HCT116 (cell line): ENCODE results near the gene LACTB. TPM values are rescaled to one million over a fixed set of nuclear protein-coding genes. Genes with fewer than 3 reads are reported as not detected.

Experiments used
- ATAC-seq: fragments of 200-7000 bp; cut with Tn5 transposase; 2 replicates; pipeline ENCODE4 v1.9.1; 2020; ENCODE audit warnings: mild to moderate bottlenecking, moderate library complexity
- BruUV-seq: library from RNA; stranded (reverse); fragments of 400-500 nt; replicated peaks from 2 replicates; lab custom pipeline; 2021; lab: Mats Ljungman, UMichigan
- CTCF ChIA-PET: fragments of 300-600 bp; sonication (Branson Sonifier 250); formaldehyde crosslinking; loops from one replicate; lab custom pipeline; 2021; ENCODE audit warnings: antibody characterized with exemption; lab: Charles Lee
- POLR2A ChIA-PET: fragments of 300-600, 350-600 bp; sonication (Branson Sonifier 250); formaldehyde crosslinking; loops from one replicate; lab custom pipeline; 2021; ENCODE audit warnings: antibody characterized with exemption; lab: Charles Lee
- RAD21 ChIA-PET, 2 experiments: fragments of 300-600 bp; sonication (Branson Sonifier 250); formaldehyde crosslinking; loops; one replicate each; lab custom pipeline; 2023; ENCODE audit warnings: low total read pairs in 2 of 2; ENCODE audit not compliant: uncharacterized antibody in 2 of 2, unreplicated experiment in 2 of 2, low non-redundant PET in 1 of 2; lab: Charles Lee
- DNase-seq: peaks from one replicate; pipeline ENCODE4 v3.0.0-alpha.2; 2010; ENCODE audit warnings: low read depth, low spot score
- H2AFZ ChIP-seq: fragments of 200-600 bp; shearing (Covaris generic), sonication (generic); 2 replicates; pipeline ENCODE4 v1.6.1; 2017; ENCODE audit warnings: low read depth, mixed run types, mixed read lengths, antibody characterized with exemption, low read length; ENCODE audit not compliant: poor library complexity, severe bottlenecking
- H3K27ac ChIP-seq: 2 replicates; pipeline ENCODE4 v1.5.1; 2012; ENCODE audit warnings: low read depth, low read length
- H3K27me3 ChIP-seq: fragments of 200-600 bp; sonication (generic); 2 replicates; pipeline ENCODE4 v1.6.1; 2016; ENCODE audit warnings: mixed run types, low read length, mixed read lengths; ENCODE audit not compliant: insufficient read depth
- H3K36me3 ChIP-seq, 2 experiments: fragments of 200-500 bp in 1 of 2; fragments of 200-600 bp in 1 of 2; sonication (Bioruptor generic) in 1 of 2; sonication (generic) in 1 of 2; 2 replicates each; pipeline versions ENCODE4 v1.5.1 to v1.6.1; 2014 to 2016; ENCODE audit warnings: low read length in 2 of 2, inconsistent platforms in 1 of 2, mixed read lengths in 1 of 2, mixed run types in 1 of 2; ENCODE audit not compliant: insufficient read depth in 2 of 2, control insufficient read depth in 1 of 2
- H3K4me1 ChIP-seq, 2 experiments: fragments of 200-600 bp in 1 of 2; sonication (generic) in 1 of 2; 2 replicates each; pipeline versions ENCODE4 v1.5.1 to v1.6.1; 2012 to 2017; ENCODE audit warnings: low read length in 2 of 2, inconsistent platforms in 1 of 2, mild to moderate bottlenecking in 1 of 2, mixed read lengths in 1 of 2, mixed run types in 1 of 2, moderate library complexity in 1 of 2; ENCODE audit not compliant: insufficient read depth in 2 of 2, control insufficient read depth in 1 of 2
- H3K4me2 ChIP-seq: fragments of 200-600 bp; sonication (generic); 2 replicates; pipeline ENCODE4 v1.6.1; 2017; ENCODE audit warnings: mixed run types, low read length, mixed read lengths
- H3K4me3 ChIP-seq, 2 experiments: fragments of 200-600 bp in 1 of 2; sonication (generic) in 1 of 2; replicated peaks in 1 of 2; 2 replicates each; pipeline ENCODE4 v1.5.1; 2011 to 2016; ENCODE audit warnings: low read length in 2 of 2, control low read depth in 1 of 2, low read depth in 1 of 2, mild to moderate bottlenecking in 1 of 2, mixed read lengths in 1 of 2, mixed run types in 1 of 2
- H3K79me2 ChIP-seq: fragments of 200-600 bp; sonication (generic); 2 replicates; pipeline ENCODE4 v1.6.1; 2017; ENCODE audit warnings: mild to moderate bottlenecking, mixed run types, low read length, moderate library complexity, mixed read lengths; ENCODE audit not compliant: insufficient read depth
- H3K9ac ChIP-seq: fragments of 200-600 bp; sonication (generic); 2 replicates; pipeline ENCODE4 v1.6.1; 2016; ENCODE audit warnings: low read length, mixed read lengths
- H3K9me2 ChIP-seq: fragments of 200-600 bp; sonication (generic), shearing (Covaris generic); 2 replicates; pipeline ENCODE4 v1.6.1; 2017; ENCODE audit warnings: mixed run types, mild to moderate bottlenecking, moderate library complexity; ENCODE audit not compliant: insufficient read depth
- H3K9me3 ChIP-seq, 2 experiments: fragments of 200-500 bp in 1 of 2; fragments of 200-600 bp in 1 of 2; sonication (Bioruptor generic) in 1 of 2; sonication (generic) in 1 of 2; 2 replicates each; pipeline ENCODE4 v1.6.1; 2014 to 2017; ENCODE audit warnings: low read length in 2 of 2, mixed read lengths in 2 of 2, inconsistent platforms in 1 of 2, low read depth in 1 of 2, mild to moderate bottlenecking in 1 of 2, mixed run types in 1 of 2, moderate library complexity in 1 of 2; ENCODE audit not compliant: control insufficient read depth in 1 of 2, insufficient read depth in 1 of 2
- H4K20me1 ChIP-seq: fragments of 200-600 bp; sonication (generic), shearing (Covaris generic); 2 replicates; pipeline ENCODE4 v1.6.1; 2017; ENCODE audit warnings: mixed run types, mild to moderate bottlenecking, moderate library complexity; ENCODE audit not compliant: insufficient read depth
- CBX3 ChIP-seq: IDR thresholded peaks from 2 replicates; pipeline ENCODE4 v1.6.1; 2012; ENCODE audit warnings: low read depth
- CEBPB ChIP-seq: IDR thresholded peaks from 2 replicates; pipeline ENCODE4 v1.6.1; 2012; ENCODE audit warnings: low read depth
- EGR1 ChIP-seq: IDR thresholded peaks from 2 replicates; pipeline ENCODE4 v1.6.1; 2012; ENCODE audit warnings: low read depth
- ELF1 ChIP-seq: IDR thresholded peaks from 2 replicates; pipeline ENCODE4 v1.6.1; 2012; ENCODE audit warnings: low read depth, borderline replicate concordance
- EZH2 ChIP-seq: fragments of 200-600 bp; sonication (generic); IDR thresholded peaks from 2 replicates; pipeline ENCODE4 v1.6.1; 2017; ENCODE audit warnings: antibody characterized with exemption, mixed run types
- EZH2phosphoT487 ChIP-seq: fragments of 200-600 bp; IDR thresholded peaks from 2 replicates; pipeline ENCODE4 v1.6.1; 2018; ENCODE audit warnings: antibody characterized with exemption, borderline replicate concordance
- FOSL1 ChIP-seq: IDR thresholded peaks from 2 replicates; pipeline ENCODE4 v1.6.1; 2012; ENCODE audit warnings: low read depth
- JUND ChIP-seq: IDR thresholded peaks from 2 replicates; pipeline ENCODE4 v1.6.1; 2012
- POLR2AphosphoS5 ChIP-seq: IDR thresholded peaks from 2 replicates; pipeline ENCODE4 v1.6.1; 2011; ENCODE audit warnings: mild to moderate bottlenecking, low read depth, low read length, moderate library complexity
- SIN3A ChIP-seq: IDR thresholded peaks from 2 replicates; pipeline ENCODE4 v1.6.1; 2012; ENCODE audit warnings: low read depth
- SP1 ChIP-seq: IDR thresholded peaks from 2 replicates; pipeline ENCODE4 v1.6.1; 2012; ENCODE audit warnings: low read depth
- TCF7L2 ChIP-seq: IDR thresholded peaks from 2 replicates; pipeline ENCODE4 v1.7.0; 2011; ENCODE audit warnings: borderline replicate concordance, inconsistent platforms; ENCODE audit not compliant: insufficient read depth, insufficient read length; ENCODE audit errors: extremely low read depth
- YY1 ChIP-seq: IDR thresholded peaks from 2 replicates; pipeline ENCODE4 v1.6.1; 2011; ENCODE audit warnings: low read length, low read depth, moderate library complexity, mild to moderate bottlenecking; ENCODE audit not compliant: insufficient replicate concordance; ENCODE audit errors: extremely low read depth
- ZFX ChIP-seq: fragments of 450-650 bp; IDR thresholded peaks from 2 replicates; pipeline ENCODE4 v1.6.1; 2017
- ZNF274 ChIP-seq: fragments of 200-500 bp; sonication (Bioruptor generic); IDR thresholded peaks from 2 replicates; pipeline ENCODE4 v1.6.1; 2014; ENCODE audit warnings: mild to moderate bottlenecking, low read depth, low read length, inconsistent platforms
- intact Hi-C: fragments of 100-400 bp; cut with micrococcal nuclease; formaldehyde crosslinking; loops from 2 replicates; pipeline ENCODE4 v1.10.0; 2022
- total RNA-seq: library from RNA; stranded (reverse); gene quantifications from one replicate; pipeline ENCODE4 v1.2.1, GENCODE V29; 2021; ENCODE audit not compliant: unreplicated experiment
- TF ChIP-seq, protein P1 (sequence below): IDR thresholded peaks from 2 replicates; pipeline ENCODE4 v1.6.1; 2012
- TF ChIP-seq, protein P2 (sequence below): IDR thresholded peaks from 2 replicates; pipeline ENCODE4 v1.6.1; 2012
- TF ChIP-seq, protein P3 (sequence below): IDR thresholded peaks from 2 replicates; pipeline ENCODE4 v1.6.1; 2012; ENCODE audit warnings: low read depth
- TF ChIP-seq, protein P4 (sequence below), 3 experiments: fragments of 200-600 bp in 1 of 3; sonication (generic) in 1 of 3; IDR thresholded peaks in 2 of 3; conservative IDR thresholded peaks in 1 of 3; 2 replicates each; pipeline ENCODE4 v1.5.1; 2012 to 2017; ENCODE audit warnings: low read depth in 2 of 3, low read length in 2 of 3, antibody characterized with exemption in 1 of 3, borderline replicate concordance in 1 of 3, control low read depth in 1 of 3, mild to moderate bottlenecking in 1 of 3, mixed read lengths in 1 of 3, mixed run types in 1 of 3, moderate library complexity in 1 of 3; ENCODE audit not compliant: insufficient read depth in 1 of 3

The LACTB gene
- total RNA-seq, 1 experiment from 2014 or later = 7.6 TPM

DNA sequence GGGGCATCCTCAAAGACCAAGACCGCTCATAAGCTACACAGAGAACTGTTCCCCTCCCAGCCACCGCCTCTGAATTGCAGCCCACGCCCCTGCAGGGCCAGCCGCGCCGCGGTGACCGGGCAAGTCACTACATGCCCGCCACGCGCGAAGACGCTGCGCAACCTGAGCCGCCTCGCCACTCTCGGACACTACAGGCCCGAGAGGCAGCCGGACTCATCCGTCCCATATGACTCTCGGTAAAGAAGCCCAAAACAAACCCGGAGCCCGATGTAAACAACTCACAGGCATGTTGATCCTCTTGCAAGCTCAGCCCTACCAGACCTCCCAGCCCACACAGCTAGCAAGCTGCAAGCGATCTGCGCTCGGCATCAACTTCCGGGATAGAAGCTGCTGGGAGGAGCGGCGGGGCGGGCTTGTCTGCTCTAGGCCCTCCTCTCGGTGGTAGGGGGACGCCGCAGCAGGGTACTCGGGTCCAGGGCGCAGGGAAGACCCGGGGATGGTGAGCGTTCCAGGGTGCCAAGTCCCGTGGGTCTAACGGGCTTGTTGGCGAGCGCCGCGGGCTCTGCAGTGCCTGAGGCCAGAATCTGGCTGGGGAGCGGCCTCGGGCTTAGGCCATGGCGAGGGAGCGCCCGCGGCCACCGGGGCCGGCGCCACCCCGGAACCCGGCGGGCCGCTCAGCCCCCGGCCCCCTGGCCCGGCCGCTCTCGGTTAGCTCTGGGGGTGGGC is 35.6 kb downstream of the LACTB start, which contains the start of gene RPS27L:
Gene RPS27L (minus strand): TSS at position 360 of the 726 bp plus-strand sequence. CDS start 72 bp downstream, at position 288.
- Histone ChIP-seq H3K79me2 (peaks cover 18% of the 10 kb centered on the region), H2AFZ (peak within 1 kb of the TSS; percentile 46), H3K9me3 (no peaks in the 10 kb centered on the region), H3K9ac (peak within 1 kb of the TSS; percentile 69), H4K20me1 (no peaks in the 10 kb centered on the region), H3K27me3 (no peaks in the 10 kb centered on the region), H3K9me2 (no peaks in the 10 kb centered on the region), H3K4me1 (peaks cover 9 to 13% of the 10 kb centered on the region in 2 experiments; a peak in 3 of 4 replicates), H3K27ac (peak within 1 kb of the TSS; percentile 92), H3K36me3 (peaks cover 11 to 14% of the 10 kb centered on the region in 2 experiments; a peak in 2 of 4 replicates), H3K4me2 (peak within 1 kb of the TSS; percentile 84), H3K4me3 (peak within 1 kb of the TSS; percentile 82 to 89)
- ChIA-PET RAD21 (interaction anchor here in 1 of 2 experiments (1.0 kb wide), 1 partner anchor 245 kb away, joined by 3 read pairs; no protein-coding TSS in a partner anchor), POLR2A (interaction anchor here (0.6 to 1.4 kb wide), 5 partner anchors 10 to 937 kb away, joined by 3 to 4 read pairs (median 3); partner anchors contain the start of gene RAB8B), CTCF (no interaction called here)
- ATAC-seq (peak; percentile 96), DNase-seq (peak; percentile 78)
- intact Hi-C loops = loop anchor here (10.0 kb wide), 1 partner anchor 118 kb away; the partner anchor contains the start of gene APH1B
- no TSS peak for BruUV-seq
- TF ChIP-seq SP1 = peak; percentile 49
- peak; percentile 99 for TF ChIP-seq POLR2AphosphoS5
- no peak for TF ChIP-seq EZH2
- TF ChIP-seq FOSL1 = no peak
- TF ChIP-seq ZFX = peak; percentile 87
- TF ChIP-seq, protein P1, sequence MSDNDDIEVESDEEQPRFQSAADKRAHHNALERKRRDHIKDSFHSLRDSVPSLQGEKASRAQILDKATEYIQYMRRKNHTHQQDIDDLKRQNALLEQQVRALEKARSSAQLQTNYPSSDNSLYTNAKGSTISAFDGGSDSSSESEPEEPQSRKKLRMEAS = peak; percentile 82
- TF ChIP-seq CEBPB = no peak
- TF ChIP-seq, protein P2, sequence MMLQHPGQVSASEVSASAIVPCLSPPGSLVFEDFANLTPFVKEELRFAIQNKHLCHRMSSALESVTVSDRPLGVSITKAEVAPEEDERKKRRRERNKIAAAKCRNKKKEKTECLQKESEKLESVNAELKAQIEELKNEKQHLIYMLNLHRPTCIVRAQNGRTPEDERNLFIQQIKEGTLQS = no peak
- peak; percentile 57; the same call in 1 of the 2 replicates for TF ChIP-seq CBX3
- TF ChIP-seq, protein P3, sequence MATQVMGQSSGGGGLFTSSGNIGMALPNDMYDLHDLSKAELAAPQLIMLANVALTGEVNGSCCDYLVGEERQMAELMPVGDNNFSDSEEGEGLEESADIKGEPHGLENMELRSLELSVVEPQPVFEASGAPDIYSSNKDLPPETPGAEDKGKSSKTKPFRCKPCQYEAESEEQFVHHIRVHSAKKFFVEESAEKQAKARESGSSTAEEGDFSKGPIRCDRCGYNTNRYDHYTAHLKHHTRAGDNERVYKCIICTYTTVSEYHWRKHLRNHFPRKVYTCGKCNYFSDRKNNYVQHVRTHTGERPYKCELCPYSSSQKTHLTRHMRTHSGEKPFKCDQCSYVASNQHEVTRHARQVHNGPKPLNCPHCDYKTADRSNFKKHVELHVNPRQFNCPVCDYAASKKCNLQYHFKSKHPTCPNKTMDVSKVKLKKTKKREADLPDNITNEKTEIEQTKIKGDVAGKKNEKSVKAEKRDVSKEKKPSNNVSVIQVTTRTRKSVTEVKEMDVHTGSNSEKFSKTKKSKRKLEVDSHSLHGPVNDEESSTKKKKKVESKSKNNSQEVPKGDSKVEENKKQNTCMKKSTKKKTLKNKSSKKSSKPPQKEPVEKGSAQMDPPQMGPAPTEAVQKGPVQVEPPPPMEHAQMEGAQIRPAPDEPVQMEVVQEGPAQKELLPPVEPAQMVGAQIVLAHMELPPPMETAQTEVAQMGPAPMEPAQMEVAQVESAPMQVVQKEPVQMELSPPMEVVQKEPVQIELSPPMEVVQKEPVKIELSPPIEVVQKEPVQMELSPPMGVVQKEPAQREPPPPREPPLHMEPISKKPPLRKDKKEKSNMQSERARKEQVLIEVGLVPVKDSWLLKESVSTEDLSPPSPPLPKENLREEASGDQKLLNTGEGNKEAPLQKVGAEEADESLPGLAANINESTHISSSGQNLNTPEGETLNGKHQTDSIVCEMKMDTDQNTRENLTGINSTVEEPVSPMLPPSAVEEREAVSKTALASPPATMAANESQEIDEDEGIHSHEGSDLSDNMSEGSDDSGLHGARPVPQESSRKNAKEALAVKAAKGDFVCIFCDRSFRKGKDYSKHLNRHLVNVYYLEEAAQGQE = no peak
- TF ChIP-seq EGR1 = peak; percentile 26; the same call in 1 of the 2 replicates
- peak; percentile 90 for TF ChIP-seq SIN3A
- peak; percentile 93 for TF ChIP-seq ELF1
- peak; percentile 36; the same call in 1 of the 2 replicates for TF ChIP-seq JUND
- no peak for TF ChIP-seq ZNF274
- no peak for TF ChIP-seq TCF7L2
- TF ChIP-seq, protein P4, sequence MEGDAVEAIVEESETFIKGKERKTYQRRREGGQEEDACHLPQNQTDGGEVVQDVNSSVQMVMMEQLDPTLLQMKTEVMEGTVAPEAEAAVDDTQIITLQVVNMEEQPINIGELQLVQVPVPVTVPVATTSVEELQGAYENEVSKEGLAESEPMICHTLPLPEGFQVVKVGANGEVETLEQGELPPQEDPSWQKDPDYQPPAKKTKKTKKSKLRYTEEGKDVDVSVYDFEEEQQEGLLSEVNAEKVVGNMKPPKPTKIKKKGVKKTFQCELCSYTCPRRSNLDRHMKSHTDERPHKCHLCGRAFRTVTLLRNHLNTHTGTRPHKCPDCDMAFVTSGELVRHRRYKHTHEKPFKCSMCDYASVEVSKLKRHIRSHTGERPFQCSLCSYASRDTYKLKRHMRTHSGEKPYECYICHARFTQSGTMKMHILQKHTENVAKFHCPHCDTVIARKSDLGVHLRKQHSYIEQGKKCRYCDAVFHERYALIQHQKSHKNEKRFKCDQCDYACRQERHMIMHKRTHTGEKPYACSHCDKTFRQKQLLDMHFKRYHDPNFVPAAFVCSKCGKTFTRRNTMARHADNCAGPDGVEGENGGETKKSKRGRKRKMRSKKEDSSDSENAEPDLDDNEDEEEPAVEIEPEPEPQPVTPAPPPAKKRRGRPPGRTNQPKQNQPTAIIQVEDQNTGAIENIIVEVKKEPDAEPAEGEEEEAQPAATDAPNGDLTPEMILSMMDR (IDR thresholded peaks at IDR 0.05 in 2 of 3, conservative IDR thresholded peaks at IDR 0.05 in 1 of 3; ENCODE audit: borderline replicate concordance in 1 of 3, insufficient read depth in 1 of 3, low read depth in 2 of 3, low read length in 2 of 3) = no peak
- TF ChIP-seq EZH2phosphoT487 = no peak
- peak; percentile 71 for TF ChIP-seq YY1
